ENCODE data around the gene RDH8. TPM values are rescaled to one million over a fixed set of nuclear protein-coding genes. Genes with fewer than 3 reads are reported as not detected.

Gene RDH8
- polyA plus RNA-seq, 2 of the 4 experiments (the other 2 are of a cell fraction): 0.05 TPM; not detected in 1

GRCh38 chr19:9968820-9969687 is 44.2 kb upstream of the RDH8 start:
- CTCF ChIA-PET: no interaction called here
- DNase-seq (ENCODE audit: low read depth in 1 of 2, low spot score in 1 of 2) (no peak), FAIRE-seq (no peak), ATAC-seq (no peak)
- H3K4me2 ChIP-seq: no peak overlapping the region
- no peaks in the 10 kb centered on the region for H3K4me1 ChIP-seq
- POLR2A ChIA-PET: no interaction called here
- 39% methylated on average over 2 of the region's 8 CpGs for WGBS (ENCODE audit: missing lambda C conversion rate)
- TF ChIP-seq ZSCAN20 (CRISPR knock-in tag; IDR thresholded peaks at IDR 0.05) (no peak), BHLHE40 (IDR thresholded peaks at IDR 0.05; ENCODE audit: low read depth, low read length) (no peak)
- no peaks in the 10 kb centered on the region for H3K9me3 ChIP-seq
- H3K27ac ChIP-seq: no peak overlapping the region
- no peak overlapping the region for H3K4me3 ChIP-seq

- no peak overlapping the region for H3K4me2 ChIP-seq
- ChIA-PET POLR2A (no interaction called here), CTCF (no interaction called here)
- no peaks in the 10 kb centered on the region for H3K9me3 ChIP-seq
- TF ChIP-seq, protein P1, sequence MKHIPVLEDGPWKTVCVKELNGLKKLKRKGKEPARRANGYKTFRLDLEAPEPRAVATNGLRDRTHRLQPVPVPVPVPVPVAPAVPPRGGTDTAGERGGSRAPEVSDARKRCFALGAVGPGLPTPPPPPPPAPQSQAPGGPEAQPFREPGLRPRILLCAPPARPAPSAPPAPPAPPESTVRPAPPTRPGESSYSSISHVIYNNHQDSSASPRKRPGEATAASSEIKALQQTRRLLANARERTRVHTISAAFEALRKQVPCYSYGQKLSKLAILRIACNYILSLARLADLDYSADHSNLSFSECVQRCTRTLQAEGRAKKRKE (CRISPR knock-in tag; IDR thresholded peaks at IDR 0.05; ENCODE audit: low read depth): no peak
- no peak for TF ChIP-seq HEYL (CRISPR knock-in tag; IDR thresholded peaks at IDR 0.05)
- FAIRE-seq: no peak
- ATAC-seq: no peak
- H3K4me1 ChIP-seq: no peaks in the 10 kb centered on the region
- WGBS (ENCODE audit: missing lambda C conversion rate): 17% methylated on average over 1 of the region's 2 CpGs
- H3K27ac ChIP-seq: no peak overlapping the region
- no peak overlapping the region for H3K4me3 ChIP-seq
- no peak for DNase-seq (ENCODE audit: low read depth in 1 of 2, low spot score in 1 of 2)
Measured at GRCh38 chr19:9969688-9969975, 43.7 kb upstream of the RDH8 start.

- FAIRE-seq (no peak), DNase-seq (ENCODE audit: low read depth in 1 of 2, low spot score in 1 of 2) (no peak), ATAC-seq (no peak)
- Histone ChIP-seq H3K9me3 (no peaks in the 10 kb centered on the region), H3K4me2 (no peak overlapping the region), H3K4me1 (no peaks in the 10 kb centered on the region), H3K27ac (no peak overlapping the region), H3K4me3 (no peak overlapping the region)
- TF ChIP-seq FOSB (CRISPR knock-in tag; IDR thresholded peaks at IDR 0.05) (no peak), NR3C1 (IDR thresholded peaks at IDR 0.05) (no peak), ESRRA (IDR thresholded peaks at IDR 0.05; ENCODE audit: borderline replicate concordance, low read length) (no peak), NFE2L2 (conservative IDR thresholded peaks at IDR 0.05; ENCODE audit: low read length) (no peak), CTCF (IDR thresholded peaks at IDR 0.05) (no peak), ZNF302 (CRISPR knock-in tag; IDR thresholded peaks at IDR 0.05) (no peak), SMC3 (IDR thresholded peaks at IDR 0.05) (no peak), FOXS1 (CRISPR knock-in tag; IDR thresholded peaks at IDR 0.05) (no peak), MYC (IDR thresholded peaks at IDR 0.05; ENCODE audit: borderline replicate concordance, low read length) (no peak), MAFK (IDR thresholded peaks at IDR 0.05; ENCODE audit: partially characterized antibody) (no peak), CHD4 (IDR thresholded peaks at IDR 0.05; ENCODE audit: borderline replicate concordance) (no peak), POLR2A (IDR thresholded peaks at IDR 0.05; ENCODE audit: low read length) (no peak), HOXB5 (CRISPR knock-in tag; IDR thresholded peaks at IDR 0.05) (no peak), KDM5A (IDR thresholded peaks at IDR 0.05) (no peak), RARB (CRISPR knock-in tag; IDR thresholded peaks at IDR 0.05) (no peak), FOSL2 (IDR thresholded peaks at IDR 0.05) (no peak), FOSL2 (CRISPR knock-in tag; IDR thresholded peaks at IDR 0.05) (no peak)
- TF ChIP-seq, protein P1 (CRISPR knock-in tag; IDR thresholded peaks at IDR 0.05; ENCODE audit: low read depth): no peak
- TF ChIP-seq, protein P2, sequence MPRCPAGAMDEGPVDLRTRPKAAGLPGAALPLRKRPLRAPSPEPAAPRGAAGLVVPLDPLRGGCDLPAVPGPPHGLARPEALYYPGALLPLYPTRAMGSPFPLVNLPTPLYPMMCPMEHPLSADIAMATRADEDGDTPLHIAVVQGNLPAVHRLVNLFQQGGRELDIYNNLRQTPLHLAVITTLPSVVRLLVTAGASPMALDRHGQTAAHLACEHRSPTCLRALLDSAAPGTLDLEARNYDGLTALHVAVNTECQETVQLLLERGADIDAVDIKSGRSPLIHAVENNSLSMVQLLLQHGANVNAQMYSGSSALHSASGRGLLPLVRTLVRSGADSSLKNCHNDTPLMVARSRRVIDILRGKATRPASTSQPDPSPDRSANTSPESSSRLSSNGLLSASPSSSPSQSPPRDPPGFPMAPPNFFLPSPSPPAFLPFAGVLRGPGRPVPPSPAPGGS (IDR thresholded peaks at IDR 0.05): no peak
- TF ChIP-seq, protein P3, sequence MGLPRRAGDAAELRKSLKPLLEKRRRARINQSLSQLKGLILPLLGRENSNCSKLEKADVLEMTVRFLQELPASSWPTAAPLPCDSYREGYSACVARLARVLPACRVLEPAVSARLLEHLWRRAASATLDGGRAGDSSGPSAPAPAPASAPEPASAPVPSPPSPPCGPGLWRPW (IDR thresholded peaks at IDR 0.05): no peak
- CTCF ChIA-PET: interaction anchor here (1.5 kb wide), 1 partner anchor 30 kb away, joined by 9 read pairs; no protein-coding TSS in a partner anchor
- POLR2A ChIA-PET: no interaction called here
- 7% methylated on average over 5 of the region's 8 CpGs for WGBS (ENCODE audit: missing lambda C conversion rate)
Measured at GRCh38 chr19:9970481-9970880, 42.8 kb upstream of the RDH8 start.
